HL-60 (cell line): ENCODE measurements around the gene CHCHD6.

Source experiments
- DNase-seq, 2 experiments: peaks; one replicate each; pipeline ENCODE4 v3.0.0-alpha.2; 2010 to 2020; ENCODE audit warnings: low read depth in 1 of 2, low spot score in 1 of 2
- H3K27ac ChIP-seq: fragments of 250-450 bp; sonication (Bioruptor Pico); replicated peaks from 2 replicates; pipeline ENCODE4 v1.5.1; 2020; ENCODE audit warnings: mild to moderate bottlenecking, moderate library complexity
- H3K27me3 ChIP-seq: fragments of 250-450 bp; sonication (Bioruptor Pico); 2 replicates; pipeline ENCODE4 v1.5.1; 2021; ENCODE audit warnings: mild to moderate bottlenecking, moderate library complexity; ENCODE audit not compliant: insufficient read depth, poor library complexity, severe bottlenecking
- H3K4me3 ChIP-seq: replicated peaks from 2 replicates; pipeline ENCODE4 v1.5.1; 2011; ENCODE audit warnings: mild to moderate bottlenecking, control low read depth, low read length; ENCODE audit not compliant: insufficient read depth
- CTCF ChIP-seq: IDR thresholded peaks from one replicate; pipeline ENCODE4 v1.5.1; 2011; ENCODE audit warnings: low read length, control low read depth, inconsistent platforms; ENCODE audit not compliant: insufficient read depth
- GABPA ChIP-seq: IDR thresholded peaks from 2 replicates; pipeline ENCODE4 v1.6.1; 2012; ENCODE audit warnings: low read depth
- POLR2AphosphoS5 ChIP-seq: IDR thresholded peaks from 2 replicates; pipeline ENCODE4 v1.6.1; 2012; ENCODE audit warnings: low read depth
- REST ChIP-seq: IDR thresholded peaks from 2 replicates; pipeline ENCODE4 v1.6.1; 2012; ENCODE audit warnings: low read depth; ENCODE audit not compliant: insufficient replicate concordance
- SPI1 ChIP-seq: IDR thresholded peaks from 2 replicates; pipeline ENCODE4 v1.6.1; 2012; ENCODE audit warnings: low read depth, mild to moderate bottlenecking, borderline replicate concordance

Gene CHCHD6

GRCh38 chr3:126912027-126912422 is 208.0 kb downstream of the CHCHD6 start:
- Histone ChIP-seq H3K27ac (no peak overlapping the region), H3K4me3 (no peak overlapping the region), H3K27me3 (peaks cover 6% of the 10 kb centered on the region)
- DNase-seq: no peak
- TF ChIP-seq REST (no peak), POLR2AphosphoS5 (no peak)

GRCh38 chr3:126912491-126913195 is 208.6 kb downstream of the CHCHD6 start:
- DNase-seq: no peak
- TF ChIP-seq CTCF (no peak), POLR2AphosphoS5 (no peak), REST (no peak), SPI1 (no peak), GABPA (no peak)
- Histone ChIP-seq H3K4me3 (no peak overlapping the region), H3K27ac (no peak overlapping the region), H3K27me3 (peaks cover 5% of the 10 kb centered on the region)

DNA sequence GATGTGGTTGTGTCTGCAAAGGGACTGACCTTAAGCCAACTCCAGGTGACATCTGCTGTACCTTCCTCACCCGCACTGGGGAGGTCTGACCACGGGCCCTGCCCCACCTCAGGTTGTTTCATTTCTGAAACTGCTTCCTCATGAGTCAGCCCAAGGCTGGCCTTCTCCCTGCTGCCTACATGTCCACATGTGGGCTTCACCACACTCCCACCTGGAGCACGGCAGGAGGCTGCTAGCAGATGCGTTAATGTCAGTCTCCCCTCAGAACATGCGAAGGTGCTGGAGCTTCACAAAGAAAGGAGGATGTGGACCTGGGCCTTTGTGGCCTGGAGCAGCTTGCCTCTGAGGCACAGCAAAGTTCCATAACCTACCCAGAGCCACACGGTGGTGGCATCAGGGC is 209.5 kb downstream of the CHCHD6 start:
- Histone ChIP-seq H3K27me3 (peaks cover 2% of the 10 kb centered on the region), H3K4me3 (no peak overlapping the region), H3K27ac (no peak overlapping the region)
- no peak for TF ChIP-seq GABPA
- TF ChIP-seq POLR2AphosphoS5: no peak
- no peak for TF ChIP-seq SPI1
- DNase-seq: no peak

DNA sequence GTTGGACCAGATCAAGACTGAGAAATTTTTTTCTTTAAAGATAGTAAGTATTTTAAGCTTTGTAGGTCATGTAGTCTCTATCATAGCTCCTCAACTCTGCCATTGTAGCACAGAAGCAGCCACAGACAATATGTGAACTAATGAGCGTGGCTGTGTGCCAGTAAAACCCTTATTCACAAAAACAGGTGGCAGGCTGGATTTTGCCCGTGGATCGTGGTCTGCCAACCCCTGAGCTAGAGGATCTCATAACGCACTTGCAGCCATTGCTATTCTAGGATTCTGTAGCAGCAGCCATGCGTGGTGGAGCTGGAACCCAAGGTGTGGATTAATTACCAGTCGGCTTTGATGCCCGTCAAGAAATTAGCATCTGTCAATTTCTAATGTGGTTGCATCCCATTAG is 210.2 kb downstream of the CHCHD6 start:
- TF ChIP-seq SPI1 (no peak), POLR2AphosphoS5 (no peak), CTCF (no peak), REST (no peak), GABPA (no peak)
- H3K27me3 ChIP-seq: peaks cover under 1% of the 10 kb centered on the region
- DNase-seq: no peak
- H3K4me3 ChIP-seq: no peak overlapping the region
- no peak overlapping the region for H3K27ac ChIP-seq
